ENCODE results near the gene RAB23.

RAB23 gene

DNA sequence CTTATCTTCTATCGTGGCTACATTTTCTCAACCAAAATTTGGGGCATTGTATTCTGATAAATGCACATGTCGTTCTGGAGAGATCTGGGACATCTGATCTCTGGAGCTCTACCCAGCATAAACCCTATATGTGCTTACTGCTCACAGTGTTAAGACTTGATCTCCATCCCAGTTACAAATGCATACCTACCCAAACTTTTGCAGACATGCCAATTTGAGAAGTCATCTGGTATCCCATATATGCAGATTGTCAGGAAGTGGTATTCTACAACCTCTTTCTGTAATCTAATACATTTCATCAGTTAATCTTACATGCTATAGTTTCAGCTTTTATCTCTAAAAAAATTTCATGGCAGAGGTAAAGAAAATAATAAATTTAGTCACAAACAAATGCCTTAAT is 38.8 kb downstream of the RAB23 start:
- H3K4me3 ChIP-seq (ENCODE audit: low read depth, low read length): no peak overlapping the region
- TF ChIP-seq, protein P1, sequence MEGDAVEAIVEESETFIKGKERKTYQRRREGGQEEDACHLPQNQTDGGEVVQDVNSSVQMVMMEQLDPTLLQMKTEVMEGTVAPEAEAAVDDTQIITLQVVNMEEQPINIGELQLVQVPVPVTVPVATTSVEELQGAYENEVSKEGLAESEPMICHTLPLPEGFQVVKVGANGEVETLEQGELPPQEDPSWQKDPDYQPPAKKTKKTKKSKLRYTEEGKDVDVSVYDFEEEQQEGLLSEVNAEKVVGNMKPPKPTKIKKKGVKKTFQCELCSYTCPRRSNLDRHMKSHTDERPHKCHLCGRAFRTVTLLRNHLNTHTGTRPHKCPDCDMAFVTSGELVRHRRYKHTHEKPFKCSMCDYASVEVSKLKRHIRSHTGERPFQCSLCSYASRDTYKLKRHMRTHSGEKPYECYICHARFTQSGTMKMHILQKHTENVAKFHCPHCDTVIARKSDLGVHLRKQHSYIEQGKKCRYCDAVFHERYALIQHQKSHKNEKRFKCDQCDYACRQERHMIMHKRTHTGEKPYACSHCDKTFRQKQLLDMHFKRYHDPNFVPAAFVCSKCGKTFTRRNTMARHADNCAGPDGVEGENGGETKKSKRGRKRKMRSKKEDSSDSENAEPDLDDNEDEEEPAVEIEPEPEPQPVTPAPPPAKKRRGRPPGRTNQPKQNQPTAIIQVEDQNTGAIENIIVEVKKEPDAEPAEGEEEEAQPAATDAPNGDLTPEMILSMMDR (IDR thresholded peaks at IDR 0.05; ENCODE audit: borderline replicate concordance, insufficient read depth, low read depth, low read length): no peak

DNA sequence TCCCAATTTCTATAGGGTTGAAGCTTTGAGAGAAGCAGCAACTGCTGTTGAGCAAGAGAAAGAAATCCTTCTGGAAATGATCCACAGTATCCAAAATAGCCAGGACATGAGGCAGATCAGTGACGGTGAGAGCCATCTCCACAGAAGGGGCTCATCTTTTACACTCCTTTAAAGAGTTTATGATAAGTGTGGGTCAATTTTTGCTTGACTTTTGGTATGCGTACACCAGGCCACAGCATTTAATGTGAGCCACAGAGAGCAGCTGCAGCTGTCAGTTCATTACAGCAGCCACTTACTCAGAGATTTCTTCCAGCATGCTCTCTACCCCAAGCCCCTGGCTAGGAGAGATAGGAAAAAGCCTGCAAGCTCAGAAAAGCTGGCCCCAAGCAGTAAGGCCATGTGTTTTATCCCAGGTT is 40.1 kb downstream of the RAB23 start:
- H3K4me3 ChIP-seq (ENCODE audit: low read depth, low read length): no peak overlapping the region
- TF ChIP-seq, protein P1 (IDR thresholded peaks at IDR 0.05; ENCODE audit: borderline replicate concordance, insufficient read depth, low read depth, low read length): no peak

DNA sequence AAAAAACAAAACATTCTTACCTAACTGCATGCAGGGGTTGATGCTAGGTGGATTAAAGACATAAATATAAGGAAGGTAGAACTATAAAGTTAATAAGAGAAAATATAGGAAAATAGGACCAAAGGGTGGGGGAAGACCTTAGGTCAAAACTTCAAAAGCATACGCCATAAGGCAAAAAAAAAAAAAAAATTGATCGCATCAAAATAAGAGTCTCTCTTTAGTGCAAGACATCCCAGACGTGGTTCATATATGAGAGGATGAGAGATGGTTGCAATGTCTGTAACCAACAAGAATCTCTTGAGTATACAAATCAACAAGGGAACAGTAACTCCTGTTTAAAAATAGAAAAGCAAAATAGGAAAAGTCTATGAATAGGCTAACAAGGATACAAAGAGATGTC is 41.5 kb downstream of the RAB23 start:
- TF ChIP-seq, protein P1 (IDR thresholded peaks at IDR 0.05; ENCODE audit: borderline replicate concordance, insufficient read depth, low read depth, low read length): no peak
- no peak overlapping the region for H3K4me3 ChIP-seq (ENCODE audit: low read depth, low read length)

DNA sequence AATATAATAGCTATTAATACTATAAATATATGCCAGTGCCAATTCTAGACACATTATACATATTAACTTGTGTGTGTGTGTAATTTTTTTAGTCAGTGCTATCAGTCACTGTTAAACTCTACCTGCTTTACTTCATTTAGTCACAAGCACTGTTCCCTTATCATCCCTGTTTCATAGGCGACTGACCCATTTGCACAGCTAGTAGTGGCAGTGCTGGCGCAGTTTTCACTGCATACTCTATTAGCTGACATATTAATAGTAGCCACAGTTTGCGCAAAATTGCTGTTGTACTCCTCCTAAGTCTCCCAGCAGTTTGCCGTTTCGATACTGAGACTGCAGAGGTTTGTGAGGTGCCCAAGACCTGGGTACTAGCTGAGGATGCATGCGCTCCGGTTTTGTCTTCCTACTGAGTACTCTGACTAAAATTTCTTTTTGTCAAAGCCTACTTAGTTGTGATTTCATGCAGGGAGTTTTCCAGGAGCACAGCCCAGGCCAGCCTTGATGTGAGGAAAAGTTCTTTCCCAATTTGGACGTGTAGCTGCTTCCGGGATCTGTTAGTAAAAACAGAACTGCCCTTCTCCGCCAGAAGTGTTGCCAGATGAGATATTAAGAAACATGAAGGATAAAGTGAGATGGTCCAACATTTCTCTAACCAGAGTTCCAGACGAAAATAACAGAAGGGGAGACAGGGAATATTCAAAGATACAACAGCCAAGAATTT is 44.4 kb downstream of the RAB23 start:
- TF ChIP-seq, protein P1 (IDR thresholded peaks at IDR 0.05; ENCODE audit: borderline replicate concordance, insufficient read depth, low read depth, low read length): no peak
- no peak overlapping the region for H3K4me3 ChIP-seq (ENCODE audit: low read depth, low read length)

DNA sequence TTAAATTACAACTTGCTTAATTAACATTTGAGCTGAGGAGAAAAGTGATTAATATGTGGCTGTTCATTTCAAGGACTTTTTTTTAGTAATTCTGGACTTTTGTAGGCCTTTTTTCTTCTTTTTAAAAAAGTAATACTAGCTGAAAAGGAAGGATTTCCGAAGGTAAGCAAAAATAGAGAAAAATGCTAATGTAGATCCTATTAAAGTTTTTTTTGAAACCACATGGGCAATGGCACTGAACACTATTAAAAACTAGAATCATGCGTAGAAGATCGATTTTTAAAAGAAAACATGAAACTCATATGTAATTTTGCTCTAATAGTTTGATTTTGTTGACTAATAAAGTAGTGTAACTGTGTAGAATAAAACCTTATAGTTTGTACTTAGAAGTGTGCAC is 47.6 kb downstream of the RAB23 start:
- TF ChIP-seq, protein P1 (IDR thresholded peaks at IDR 0.05; ENCODE audit: borderline replicate concordance, insufficient read depth, low read depth, low read length): no peak
- no peak overlapping the region for H3K4me3 ChIP-seq (ENCODE audit: low read depth, low read length)

DNA sequence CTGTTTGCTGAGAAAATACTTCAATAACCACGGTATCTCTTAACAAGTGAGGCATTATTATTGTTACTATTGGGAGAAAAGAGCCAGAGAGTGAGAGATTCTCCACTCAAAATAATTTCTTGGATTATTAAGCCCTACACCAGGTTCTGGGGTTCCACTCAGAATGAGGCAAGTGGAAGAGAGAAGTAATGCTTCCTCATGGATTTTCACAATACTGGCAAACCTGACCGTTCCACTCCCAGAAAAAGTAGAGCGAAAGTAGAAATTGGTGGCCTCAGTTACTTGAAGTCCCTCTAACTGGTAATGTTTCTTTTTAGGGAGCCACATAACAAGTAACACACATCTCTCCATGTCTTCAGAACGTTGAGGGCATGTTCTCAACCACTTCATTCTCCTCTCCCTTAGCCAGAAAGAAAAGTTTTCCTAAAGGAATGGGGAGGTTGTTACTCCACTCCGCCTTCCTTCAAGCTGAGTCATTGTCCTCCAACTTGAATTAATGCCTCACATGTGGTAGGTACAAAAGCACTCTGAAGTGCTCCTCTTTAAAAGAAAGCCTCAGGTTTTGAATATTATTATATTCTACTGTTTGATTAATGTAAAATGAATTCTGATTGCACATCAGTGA is 48.1 kb downstream of the RAB23 start:
- H3K4me3 ChIP-seq (ENCODE audit: low read depth, low read length): peak overlapping the region; percentile 25
- TF ChIP-seq, protein P1 (IDR thresholded peaks at IDR 0.05; ENCODE audit: borderline replicate concordance, insufficient read depth, low read depth, low read length): no peak
